HL-60 (cell line): ENCODE results near the gene IL20RA.

Experiments
- GABPA ChIP-seq: IDR thresholded peaks from 2 replicates; pipeline ENCODE4 v1.6.1; 2012; ENCODE audit warnings: low read depth
- POLR2AphosphoS5 ChIP-seq: IDR thresholded peaks from 2 replicates; pipeline ENCODE4 v1.6.1; 2012; ENCODE audit warnings: low read depth
- SPI1 ChIP-seq: IDR thresholded peaks from 2 replicates; pipeline ENCODE4 v1.6.1; 2012; ENCODE audit warnings: low read depth, mild to moderate bottlenecking, borderline replicate concordance
- TF ChIP-seq, protein P1 (sequence below): IDR thresholded peaks from one replicate; pipeline ENCODE4 v1.5.1; 2011; ENCODE audit warnings: low read length, control low read depth, inconsistent platforms; ENCODE audit not compliant: insufficient read depth
- TF ChIP-seq, protein P2 (sequence below): IDR thresholded peaks from 2 replicates; pipeline ENCODE4 v1.6.1; 2012; ENCODE audit warnings: low read depth; ENCODE audit not compliant: insufficient replicate concordance

DNA sequence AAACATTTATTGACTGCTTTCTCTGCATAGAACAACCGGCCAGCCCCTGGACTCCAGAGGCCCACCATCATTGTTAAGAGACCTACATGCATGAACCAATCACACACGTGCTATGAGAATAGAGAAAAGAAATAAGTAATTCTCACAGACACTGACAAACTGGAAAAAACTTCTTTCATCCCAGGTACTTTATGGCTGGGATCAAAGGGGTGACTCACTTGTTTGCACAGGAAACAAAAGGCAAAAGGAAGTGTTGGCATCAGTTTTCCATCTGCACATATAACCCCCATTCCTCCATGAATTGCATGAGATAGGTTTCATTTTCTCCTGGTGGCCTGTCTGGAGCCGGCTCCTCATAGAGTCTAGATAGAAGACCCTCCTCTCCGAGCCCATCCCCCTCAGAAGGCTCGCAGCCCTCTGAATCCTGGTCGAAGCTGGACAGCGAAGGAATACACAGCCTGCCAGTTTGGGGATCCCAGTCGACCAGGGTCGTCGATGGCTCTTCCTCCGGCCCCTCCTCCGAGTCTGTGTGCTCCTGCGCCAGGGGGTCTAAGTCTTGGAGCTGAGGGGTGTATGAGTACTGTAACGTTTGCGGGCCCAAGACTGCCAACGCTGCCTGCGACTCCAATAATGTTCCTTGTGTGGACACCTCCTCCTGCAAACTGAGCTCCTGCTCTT, 43.3 kb downstream of the IL20RA start:
- TF ChIP-seq, protein P1, sequence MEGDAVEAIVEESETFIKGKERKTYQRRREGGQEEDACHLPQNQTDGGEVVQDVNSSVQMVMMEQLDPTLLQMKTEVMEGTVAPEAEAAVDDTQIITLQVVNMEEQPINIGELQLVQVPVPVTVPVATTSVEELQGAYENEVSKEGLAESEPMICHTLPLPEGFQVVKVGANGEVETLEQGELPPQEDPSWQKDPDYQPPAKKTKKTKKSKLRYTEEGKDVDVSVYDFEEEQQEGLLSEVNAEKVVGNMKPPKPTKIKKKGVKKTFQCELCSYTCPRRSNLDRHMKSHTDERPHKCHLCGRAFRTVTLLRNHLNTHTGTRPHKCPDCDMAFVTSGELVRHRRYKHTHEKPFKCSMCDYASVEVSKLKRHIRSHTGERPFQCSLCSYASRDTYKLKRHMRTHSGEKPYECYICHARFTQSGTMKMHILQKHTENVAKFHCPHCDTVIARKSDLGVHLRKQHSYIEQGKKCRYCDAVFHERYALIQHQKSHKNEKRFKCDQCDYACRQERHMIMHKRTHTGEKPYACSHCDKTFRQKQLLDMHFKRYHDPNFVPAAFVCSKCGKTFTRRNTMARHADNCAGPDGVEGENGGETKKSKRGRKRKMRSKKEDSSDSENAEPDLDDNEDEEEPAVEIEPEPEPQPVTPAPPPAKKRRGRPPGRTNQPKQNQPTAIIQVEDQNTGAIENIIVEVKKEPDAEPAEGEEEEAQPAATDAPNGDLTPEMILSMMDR: no peak
- TF ChIP-seq, protein P2, sequence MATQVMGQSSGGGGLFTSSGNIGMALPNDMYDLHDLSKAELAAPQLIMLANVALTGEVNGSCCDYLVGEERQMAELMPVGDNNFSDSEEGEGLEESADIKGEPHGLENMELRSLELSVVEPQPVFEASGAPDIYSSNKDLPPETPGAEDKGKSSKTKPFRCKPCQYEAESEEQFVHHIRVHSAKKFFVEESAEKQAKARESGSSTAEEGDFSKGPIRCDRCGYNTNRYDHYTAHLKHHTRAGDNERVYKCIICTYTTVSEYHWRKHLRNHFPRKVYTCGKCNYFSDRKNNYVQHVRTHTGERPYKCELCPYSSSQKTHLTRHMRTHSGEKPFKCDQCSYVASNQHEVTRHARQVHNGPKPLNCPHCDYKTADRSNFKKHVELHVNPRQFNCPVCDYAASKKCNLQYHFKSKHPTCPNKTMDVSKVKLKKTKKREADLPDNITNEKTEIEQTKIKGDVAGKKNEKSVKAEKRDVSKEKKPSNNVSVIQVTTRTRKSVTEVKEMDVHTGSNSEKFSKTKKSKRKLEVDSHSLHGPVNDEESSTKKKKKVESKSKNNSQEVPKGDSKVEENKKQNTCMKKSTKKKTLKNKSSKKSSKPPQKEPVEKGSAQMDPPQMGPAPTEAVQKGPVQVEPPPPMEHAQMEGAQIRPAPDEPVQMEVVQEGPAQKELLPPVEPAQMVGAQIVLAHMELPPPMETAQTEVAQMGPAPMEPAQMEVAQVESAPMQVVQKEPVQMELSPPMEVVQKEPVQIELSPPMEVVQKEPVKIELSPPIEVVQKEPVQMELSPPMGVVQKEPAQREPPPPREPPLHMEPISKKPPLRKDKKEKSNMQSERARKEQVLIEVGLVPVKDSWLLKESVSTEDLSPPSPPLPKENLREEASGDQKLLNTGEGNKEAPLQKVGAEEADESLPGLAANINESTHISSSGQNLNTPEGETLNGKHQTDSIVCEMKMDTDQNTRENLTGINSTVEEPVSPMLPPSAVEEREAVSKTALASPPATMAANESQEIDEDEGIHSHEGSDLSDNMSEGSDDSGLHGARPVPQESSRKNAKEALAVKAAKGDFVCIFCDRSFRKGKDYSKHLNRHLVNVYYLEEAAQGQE: no peak
- TF ChIP-seq POLR2AphosphoS5 (no peak), GABPA (no peak), SPI1 (no peak)
